Stimulated activated CD4-positive, alpha-beta T cell treated with anti-CD3 and anti-CD28 coated beads, Interleukin-4, amount 100 ng/mL, for 1 hour (primary cell): Measurements from ENCODE around the gene GDPD2.
A peak's percentile ranks its signal among the peaks of the same experiment; 100 is the strongest.

Experiments
- DNase-seq: peaks from one replicate; pipeline ENCODE4 v3.0.0-alpha.2; 2020

Gene GDPD2

GRCh38 chrX:70439016-70439415, 15.9 kb downstream of the GDPD2 start:
- no peak for DNase-seq

- no peak for DNase-seq
These were observed 19.1 kb downstream of the GDPD2 start for GRCh38 chrX:70442224-70442623.

- peak; percentile 19 for DNase-seq
These were observed 21.3 kb downstream of the GDPD2 start, which contains the start of gene DLG3 for GRCh38 chrX:70444326-70444945. Gene DLG3, plus strand, starts transcription at chrX:70444835. Its CDS starts 367 bp downstream, at chrX:70445202.

GRCh38 chrX:70444946-70445656, 22.0 kb downstream of the GDPD2 start:
- DNase-seq, result no peak

GRCh38 chrX:70445951-70446350, 22.8 kb downstream of the GDPD2 start:
- DNase-seq, result no peak

- DNase-seq, result no peak
These were observed 23.6 kb downstream of the GDPD2 start for GRCh38 chrX:70446380-70447350.

GRCh38 chrX:70449457-70449966, 26.4 kb downstream of the GDPD2 start:
- no peak for DNase-seq

GRCh38 chrX:70452143-70452733, 29.1 kb downstream of the GDPD2 start:
- DNase-seq, result peak; percentile 58

GRCh38 chrX:70453024-70453618, 30.0 kb downstream of the GDPD2 start:
- DNase-seq, result no peak

GRCh38 chrX:70454441-70455365, 31.6 kb downstream of the GDPD2 start:
- DNase-seq, result peak; percentile 65

GRCh38 chrX:70455366-70456202, 32.5 kb downstream of the GDPD2 start:
- DNase-seq, result no peak

- no peak for DNase-seq
These were observed 33.1 kb downstream of the GDPD2 start for GRCh38 chrX:70456256-70456655.

- DNase-seq, result no peak
These were observed 37.9 kb downstream of the GDPD2 start for GRCh38 chrX:70461026-70461425.

GRCh38 chrX:70464051-70464450, 40.9 kb downstream of the GDPD2 start:
- no peak for DNase-seq

- DNase-seq, result no peak
These were observed 43.9 kb downstream of the GDPD2 start for GRCh38 chrX:70466968-70467367.

- no peak for DNase-seq
These were observed 45.6 kb downstream of the GDPD2 start for GRCh38 chrX:70468709-70469108.

GRCh38 chrX:70470850-70471289, 47.8 kb downstream of the GDPD2 start:
- no peak for DNase-seq

GRCh38 chrX:70476166-70476933, 53.2 kb downstream of the GDPD2 start:
- no peak for DNase-seq
